ENCODE results near the gene NFATC1. TPM values are rescaled to one million over a fixed set of nuclear protein-coding genes. Genes with fewer than 3 reads are reported as not detected.

NFATC1 gene
- polyA plus RNA-seq, 1 of the 3 experiments (the other 2 are of a cell fraction): 0.02 TPM

- Histone ChIP-seq H3K79me2 (ENCODE audit: insufficient read depth) (no peaks in the 10 kb centered on the region), H3K4me2 (no peak overlapping the region), H3K27me3 (ENCODE audit: insufficient read depth) (peaks cover 71% of the 10 kb centered on the region), H3K27ac (ENCODE audit: low read depth in 2 of 2, low read length in 1 of 2) (no peak overlapping the region), H4K20me1 (ENCODE audit: insufficient read depth) (no peaks in the 10 kb centered on the region), H3K9me3 (no peaks in the 10 kb centered on the region), H3F3A (replicated peaks; ENCODE audit: insufficient read depth) (peaks cover 2% of the 10 kb centered on the region), H3K9me2 (no peaks in the 10 kb centered on the region), H3K4me3 (ENCODE audit: low read depth in 2 of 2, low read length in 1 of 2) (no peak overlapping the region), H3K36me3 (replicated peaks in 1 of 2; ENCODE audit: control insufficient read depth in 1 of 2, insufficient read depth in 2 of 2, low read length in 1 of 2) (no peaks in the 10 kb centered on the region), H2AFZ (ENCODE audit: low read depth) (no peak overlapping the region), H3K9ac (no peak overlapping the region), H3K4me1 (ENCODE audit: control insufficient read depth in 1 of 2, insufficient read depth in 2 of 2, low read depth in 1 of 2, low read length in 1 of 2) (no peaks in the 10 kb centered on the region)
- POLR2A ChIA-PET: no interaction called here
- DNase-seq: no peak
- WGBS (ENCODE audit: low lambda C conversion rate): 37% methylated on average over 8 of the region's 18 CpGs
- CTCF ChIA-PET: no interaction called here
- no peak for TF ChIP-seq FOSL2 (IDR thresholded peaks at IDR 0.05; ENCODE audit: borderline replicate concordance, low read depth)
- no peak for TF ChIP-seq GABPA (IDR thresholded peaks at IDR 0.05; ENCODE audit: low read depth)
- TF ChIP-seq RXRA (IDR thresholded peaks at IDR 0.05; ENCODE audit: borderline replicate concordance, low read depth): no peak
These were observed 163.2 kb downstream of the NFATC1 start for GRCh38 chr18:79558933-79559416.

DNA sequence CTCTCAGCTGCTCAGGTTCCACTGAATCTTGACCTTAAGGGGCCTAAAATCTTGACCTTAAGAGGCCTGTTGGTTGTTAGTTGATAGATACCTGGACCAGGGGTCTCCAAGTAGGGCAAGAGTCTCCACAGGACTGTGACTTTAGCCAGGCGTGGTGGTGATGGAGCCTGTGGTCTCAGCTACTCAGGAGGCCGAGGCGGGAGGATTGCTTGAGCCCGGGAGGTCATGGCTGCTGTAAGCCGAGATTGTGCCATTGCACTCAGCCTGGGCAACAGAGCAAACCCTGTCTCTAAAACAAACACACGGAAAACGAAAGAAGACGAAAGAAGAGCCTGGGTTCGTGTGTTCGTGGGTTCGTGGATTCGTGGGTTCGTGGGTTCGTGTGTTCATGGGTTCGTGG, 163.7 kb downstream of the NFATC1 start:
- TF ChIP-seq, protein P1, sequence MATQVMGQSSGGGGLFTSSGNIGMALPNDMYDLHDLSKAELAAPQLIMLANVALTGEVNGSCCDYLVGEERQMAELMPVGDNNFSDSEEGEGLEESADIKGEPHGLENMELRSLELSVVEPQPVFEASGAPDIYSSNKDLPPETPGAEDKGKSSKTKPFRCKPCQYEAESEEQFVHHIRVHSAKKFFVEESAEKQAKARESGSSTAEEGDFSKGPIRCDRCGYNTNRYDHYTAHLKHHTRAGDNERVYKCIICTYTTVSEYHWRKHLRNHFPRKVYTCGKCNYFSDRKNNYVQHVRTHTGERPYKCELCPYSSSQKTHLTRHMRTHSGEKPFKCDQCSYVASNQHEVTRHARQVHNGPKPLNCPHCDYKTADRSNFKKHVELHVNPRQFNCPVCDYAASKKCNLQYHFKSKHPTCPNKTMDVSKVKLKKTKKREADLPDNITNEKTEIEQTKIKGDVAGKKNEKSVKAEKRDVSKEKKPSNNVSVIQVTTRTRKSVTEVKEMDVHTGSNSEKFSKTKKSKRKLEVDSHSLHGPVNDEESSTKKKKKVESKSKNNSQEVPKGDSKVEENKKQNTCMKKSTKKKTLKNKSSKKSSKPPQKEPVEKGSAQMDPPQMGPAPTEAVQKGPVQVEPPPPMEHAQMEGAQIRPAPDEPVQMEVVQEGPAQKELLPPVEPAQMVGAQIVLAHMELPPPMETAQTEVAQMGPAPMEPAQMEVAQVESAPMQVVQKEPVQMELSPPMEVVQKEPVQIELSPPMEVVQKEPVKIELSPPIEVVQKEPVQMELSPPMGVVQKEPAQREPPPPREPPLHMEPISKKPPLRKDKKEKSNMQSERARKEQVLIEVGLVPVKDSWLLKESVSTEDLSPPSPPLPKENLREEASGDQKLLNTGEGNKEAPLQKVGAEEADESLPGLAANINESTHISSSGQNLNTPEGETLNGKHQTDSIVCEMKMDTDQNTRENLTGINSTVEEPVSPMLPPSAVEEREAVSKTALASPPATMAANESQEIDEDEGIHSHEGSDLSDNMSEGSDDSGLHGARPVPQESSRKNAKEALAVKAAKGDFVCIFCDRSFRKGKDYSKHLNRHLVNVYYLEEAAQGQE (IDR thresholded peaks at IDR 0.05; ENCODE audit: low read depth, low read length): no peak
- H3K27ac ChIP-seq (ENCODE audit: low read depth in 2 of 2, low read length in 1 of 2): no peak overlapping the region
- H3K9me3 ChIP-seq: no peaks in the 10 kb centered on the region
- no peak overlapping the region for H2AFZ ChIP-seq (ENCODE audit: low read depth)
- H3K27me3 ChIP-seq (ENCODE audit: insufficient read depth): peaks cover 67% of the 10 kb centered on the region
- H3K9ac ChIP-seq: no peak overlapping the region
- no peak for DNase-seq
- H3K9me2 ChIP-seq: no peaks in the 10 kb centered on the region
- no peaks in the 10 kb centered on the region for H3K79me2 ChIP-seq (ENCODE audit: insufficient read depth)
- POLR2A ChIA-PET: no interaction called here
- H4K20me1 ChIP-seq (ENCODE audit: insufficient read depth): no peaks in the 10 kb centered on the region
- peaks cover 5% of the 10 kb centered on the region for H3F3A ChIP-seq (replicated peaks; ENCODE audit: insufficient read depth)
- 38% methylated on average over 15 of the region's 15 CpGs for WGBS (ENCODE audit: low lambda C conversion rate)
- CTCF ChIA-PET: no interaction called here
- no peaks in the 10 kb centered on the region for H3K4me1 ChIP-seq (ENCODE audit: control insufficient read depth in 1 of 2, insufficient read depth in 2 of 2, low read depth in 1 of 2, low read length in 1 of 2)
- H3K4me2 ChIP-seq: no peak overlapping the region
- no peak overlapping the region for H3K4me3 ChIP-seq (ENCODE audit: low read depth in 2 of 2, low read length in 1 of 2)
- H3K36me3 ChIP-seq (replicated peaks in 1 of 2; ENCODE audit: control insufficient read depth in 1 of 2, insufficient read depth in 2 of 2, low read length in 1 of 2): no peaks in the 10 kb centered on the region

GRCh38 chr18:79560042-79560860, 164.5 kb downstream of the NFATC1 start:
- no peak for DNase-seq
- TF ChIP-seq YY1 (IDR thresholded peaks at IDR 0.05; ENCODE audit: low read depth) (no peak), EZH2phosphoT487 (IDR thresholded peaks at IDR 0.05; ENCODE audit: borderline replicate concordance, low read depth) (no peak), FOSL2 (IDR thresholded peaks at IDR 0.05; ENCODE audit: borderline replicate concordance, low read depth) (no peak), RXRA (IDR thresholded peaks at IDR 0.05; ENCODE audit: borderline replicate concordance, low read depth) (no peak), TEAD4 (IDR thresholded peaks at IDR 0.05; ENCODE audit: borderline replicate concordance, insufficient read depth) (no peak), ZBTB33 (IDR thresholded peaks at IDR 0.05; ENCODE audit: borderline replicate concordance, low read depth) (no peak)
- TF ChIP-seq, protein P2, sequence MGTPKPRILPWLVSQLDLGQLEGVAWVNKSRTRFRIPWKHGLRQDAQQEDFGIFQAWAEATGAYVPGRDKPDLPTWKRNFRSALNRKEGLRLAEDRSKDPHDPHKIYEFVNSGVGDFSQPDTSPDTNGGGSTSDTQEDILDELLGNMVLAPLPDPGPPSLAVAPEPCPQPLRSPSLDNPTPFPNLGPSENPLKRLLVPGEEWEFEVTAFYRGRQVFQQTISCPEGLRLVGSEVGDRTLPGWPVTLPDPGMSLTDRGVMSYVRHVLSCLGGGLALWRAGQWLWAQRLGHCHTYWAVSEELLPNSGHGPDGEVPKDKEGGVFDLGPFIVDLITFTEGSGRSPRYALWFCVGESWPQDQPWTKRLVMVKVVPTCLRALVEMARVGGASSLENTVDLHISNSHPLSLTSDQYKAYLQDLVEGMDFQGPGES (IDR thresholded peaks at IDR 0.05; ENCODE audit: low read depth, low read length): no peak
- TF ChIP-seq, protein P3, sequence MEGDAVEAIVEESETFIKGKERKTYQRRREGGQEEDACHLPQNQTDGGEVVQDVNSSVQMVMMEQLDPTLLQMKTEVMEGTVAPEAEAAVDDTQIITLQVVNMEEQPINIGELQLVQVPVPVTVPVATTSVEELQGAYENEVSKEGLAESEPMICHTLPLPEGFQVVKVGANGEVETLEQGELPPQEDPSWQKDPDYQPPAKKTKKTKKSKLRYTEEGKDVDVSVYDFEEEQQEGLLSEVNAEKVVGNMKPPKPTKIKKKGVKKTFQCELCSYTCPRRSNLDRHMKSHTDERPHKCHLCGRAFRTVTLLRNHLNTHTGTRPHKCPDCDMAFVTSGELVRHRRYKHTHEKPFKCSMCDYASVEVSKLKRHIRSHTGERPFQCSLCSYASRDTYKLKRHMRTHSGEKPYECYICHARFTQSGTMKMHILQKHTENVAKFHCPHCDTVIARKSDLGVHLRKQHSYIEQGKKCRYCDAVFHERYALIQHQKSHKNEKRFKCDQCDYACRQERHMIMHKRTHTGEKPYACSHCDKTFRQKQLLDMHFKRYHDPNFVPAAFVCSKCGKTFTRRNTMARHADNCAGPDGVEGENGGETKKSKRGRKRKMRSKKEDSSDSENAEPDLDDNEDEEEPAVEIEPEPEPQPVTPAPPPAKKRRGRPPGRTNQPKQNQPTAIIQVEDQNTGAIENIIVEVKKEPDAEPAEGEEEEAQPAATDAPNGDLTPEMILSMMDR (IDR thresholded peaks at IDR 0.05): no peak

More at GRCh38 chr18:79560042-79560860, 164.5 kb downstream of the NFATC1 start:
- Histone ChIP-seq H3K9me2 (no peaks in the 10 kb centered on the region), H3K27ac (ENCODE audit: low read depth in 2 of 2, low read length in 1 of 2) (no peak overlapping the region), H2AFZ (ENCODE audit: low read depth) (no peak overlapping the region), H3K36me3 (replicated peaks in 1 of 2; ENCODE audit: control insufficient read depth in 1 of 2, insufficient read depth in 2 of 2, low read length in 1 of 2) (no peaks in the 10 kb centered on the region), H3K9ac (no peak overlapping the region), H3K4me2 (no peak overlapping the region), H3K9me3 (no peaks in the 10 kb centered on the region), H3K79me2 (ENCODE audit: insufficient read depth) (no peaks in the 10 kb centered on the region), H3F3A (replicated peaks; ENCODE audit: insufficient read depth) (peaks cover 5% of the 10 kb centered on the region), H3K4me1 (ENCODE audit: control insufficient read depth in 1 of 2, insufficient read depth in 2 of 2, low read depth in 1 of 2, low read length in 1 of 2) (no peaks in the 10 kb centered on the region), H3K27me3 (ENCODE audit: insufficient read depth) (peaks cover 59% of the 10 kb centered on the region), H4K20me1 (ENCODE audit: insufficient read depth) (no peaks in the 10 kb centered on the region), H3K4me3 (ENCODE audit: low read depth in 2 of 2, low read length in 1 of 2) (no peak overlapping the region)
- POLR2A ChIA-PET: no interaction called here
- WGBS (ENCODE audit: low lambda C conversion rate): 32% methylated on average over 13 of the region's 34 CpGs
- CTCF ChIA-PET: no interaction called here
